PC-9 (cell line): ENCODE data around the gene GUCA1A.

ENCODE experiments used
- EZH2 ChIP-seq: fragments of 200-600 bp; sonication (generic); IDR thresholded peaks from 2 replicates; pipeline ENCODE4 v1.8.0; 2017; ENCODE audit warnings: antibody characterized with exemption, low read depth
- TF ChIP-seq, protein P1 (sequence below): fragments of 200-600 bp; sonication (generic); conservative IDR thresholded peaks from 2 replicates; pipeline ENCODE4 v1.6.1; 2017; ENCODE audit warnings: mixed run types, antibody characterized with exemption, mild to moderate bottlenecking, moderate library complexity

DNA sequence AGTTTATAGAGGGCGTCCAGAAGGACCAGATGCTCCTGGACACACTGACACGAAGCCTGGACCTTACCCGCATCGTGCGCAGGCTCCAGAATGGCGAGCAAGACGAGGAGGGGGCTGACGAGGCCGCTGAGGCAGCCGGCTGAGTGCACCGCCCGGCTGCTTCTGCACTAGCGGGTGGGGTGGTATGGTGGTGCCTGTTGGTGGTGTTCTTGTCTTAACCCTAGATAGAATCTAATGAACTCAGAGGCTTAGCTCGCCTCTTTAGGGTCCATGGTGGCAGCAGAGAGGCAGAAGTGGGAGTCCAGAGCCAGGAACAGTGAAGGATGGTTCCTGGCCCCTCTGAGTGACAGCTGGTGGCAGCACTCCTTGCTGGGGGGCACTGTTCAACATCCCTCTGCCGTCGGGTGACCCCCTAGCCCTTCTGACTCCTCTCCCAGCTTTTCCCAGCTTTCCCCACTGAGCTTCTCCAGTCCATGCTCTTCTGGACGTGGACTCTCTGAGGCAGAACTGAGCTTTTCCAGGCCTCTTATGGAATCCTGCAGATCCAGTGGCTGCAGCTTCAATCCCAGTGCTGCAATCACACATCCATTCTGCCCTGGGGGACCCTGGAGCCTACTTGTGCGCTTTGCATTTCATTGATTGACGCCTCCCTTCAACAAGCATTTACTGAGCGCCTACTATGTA, 6.2 kb downstream of the GUCA1A start:
- TF ChIP-seq, protein P1, sequence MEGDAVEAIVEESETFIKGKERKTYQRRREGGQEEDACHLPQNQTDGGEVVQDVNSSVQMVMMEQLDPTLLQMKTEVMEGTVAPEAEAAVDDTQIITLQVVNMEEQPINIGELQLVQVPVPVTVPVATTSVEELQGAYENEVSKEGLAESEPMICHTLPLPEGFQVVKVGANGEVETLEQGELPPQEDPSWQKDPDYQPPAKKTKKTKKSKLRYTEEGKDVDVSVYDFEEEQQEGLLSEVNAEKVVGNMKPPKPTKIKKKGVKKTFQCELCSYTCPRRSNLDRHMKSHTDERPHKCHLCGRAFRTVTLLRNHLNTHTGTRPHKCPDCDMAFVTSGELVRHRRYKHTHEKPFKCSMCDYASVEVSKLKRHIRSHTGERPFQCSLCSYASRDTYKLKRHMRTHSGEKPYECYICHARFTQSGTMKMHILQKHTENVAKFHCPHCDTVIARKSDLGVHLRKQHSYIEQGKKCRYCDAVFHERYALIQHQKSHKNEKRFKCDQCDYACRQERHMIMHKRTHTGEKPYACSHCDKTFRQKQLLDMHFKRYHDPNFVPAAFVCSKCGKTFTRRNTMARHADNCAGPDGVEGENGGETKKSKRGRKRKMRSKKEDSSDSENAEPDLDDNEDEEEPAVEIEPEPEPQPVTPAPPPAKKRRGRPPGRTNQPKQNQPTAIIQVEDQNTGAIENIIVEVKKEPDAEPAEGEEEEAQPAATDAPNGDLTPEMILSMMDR = no peak
- no peak for TF ChIP-seq EZH2
